ENCODE results near the gene GPHN.

- TF ChIP-seq CTCF (IDR thresholded peaks at IDR 0.05) (no peak), POLR2A (IDR thresholded peaks at IDR 0.05) (no peak)
Observed at GRCh38 chr14:66972469-66972868, 464.5 kb downstream of the GPHN start.

All from thyroid gland (tissue), 4 donors.